UCSD-AML1 (cell line): ENCODE results near the gene KIF6.

ENCODE experiments used
- DNase-seq: peaks from one replicate; lab custom pipeline; 2025; ENCODE audit not compliant: unreplicated experiment; lab: John Stamatoyannopoulos, UW

Gene KIF6

GRCh38 chr6:39393075-39393474 lies 332.1 kb downstream of the KIF6 start:
- no peak for DNase-seq

GRCh38 chr6:39391182-39391581 lies 334.0 kb downstream of the KIF6 start:
- no peak for DNase-seq

GRCh38 chr6:39389484-39389767 lies 335.8 kb downstream of the KIF6 start:
- DNase-seq, result no peak

GRCh38 chr6:39388606-39389483 lies 336.4 kb downstream of the KIF6 start:
- no peak for DNase-seq

- DNase-seq, result no peak
These were observed 337.4 kb downstream of the KIF6 start for GRCh38 chr6:39387785-39388184.

DNA sequence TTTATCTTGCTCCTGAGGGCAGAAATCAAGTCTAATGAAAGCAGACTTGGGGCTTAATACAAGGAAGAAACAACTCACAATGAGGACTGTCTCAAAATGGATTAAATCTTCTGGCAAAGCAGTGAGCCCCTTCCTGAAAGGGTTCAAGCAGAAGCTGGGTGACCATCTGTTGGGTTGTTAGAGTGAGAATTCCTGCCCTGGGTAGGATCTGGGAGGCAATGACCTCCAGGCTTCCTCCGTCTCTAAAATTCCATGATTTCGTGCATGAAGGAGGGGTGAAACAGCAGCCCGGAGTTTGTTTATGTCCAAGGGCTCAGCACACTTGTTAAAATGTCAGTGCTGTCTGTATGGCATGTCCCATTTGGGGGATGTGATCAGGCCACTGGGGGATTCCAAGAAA lies 338.7 kb downstream of the KIF6 start:
- no peak for DNase-seq

GRCh38 chr6:39381550-39382140 lies 343.6 kb downstream of the KIF6 start:
- no peak for DNase-seq

DNA sequence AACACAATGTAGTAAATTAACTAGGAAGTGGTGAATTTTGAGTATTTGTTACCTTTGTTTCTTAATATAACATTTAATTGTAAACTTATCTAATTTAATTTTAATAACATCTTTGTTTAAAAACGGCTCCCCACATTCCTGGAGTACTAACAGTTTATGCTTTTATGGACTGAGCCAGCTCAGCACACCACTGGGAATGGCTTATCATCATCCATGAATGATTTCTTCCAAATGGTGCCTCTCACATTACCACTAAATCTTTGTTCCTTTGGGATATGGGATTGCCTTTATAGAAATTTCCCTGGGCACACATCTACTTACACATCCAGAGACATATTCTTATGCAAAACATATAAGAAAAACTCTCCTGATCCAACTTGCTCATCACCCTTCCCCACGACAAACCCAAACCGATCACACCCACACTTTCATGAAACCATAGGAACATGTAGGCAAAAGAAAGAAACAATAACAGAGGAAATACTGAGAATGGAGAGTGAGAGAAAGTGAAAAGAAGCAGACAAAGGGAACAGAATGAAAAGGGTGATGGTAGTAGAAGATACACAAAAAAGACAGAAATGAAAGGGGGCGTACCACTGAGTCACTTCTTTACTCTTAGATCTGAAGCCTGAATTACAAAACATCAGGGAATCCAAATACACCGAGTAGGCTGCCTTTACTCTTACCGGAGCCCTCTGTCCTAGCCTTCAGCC lies 344.2 kb downstream of the KIF6 start:
- DNase-seq, result no peak

- no peak for DNase-seq
These were observed 346.2 kb downstream of the KIF6 start for GRCh38 chr6:39378960-39379425.

DNA sequence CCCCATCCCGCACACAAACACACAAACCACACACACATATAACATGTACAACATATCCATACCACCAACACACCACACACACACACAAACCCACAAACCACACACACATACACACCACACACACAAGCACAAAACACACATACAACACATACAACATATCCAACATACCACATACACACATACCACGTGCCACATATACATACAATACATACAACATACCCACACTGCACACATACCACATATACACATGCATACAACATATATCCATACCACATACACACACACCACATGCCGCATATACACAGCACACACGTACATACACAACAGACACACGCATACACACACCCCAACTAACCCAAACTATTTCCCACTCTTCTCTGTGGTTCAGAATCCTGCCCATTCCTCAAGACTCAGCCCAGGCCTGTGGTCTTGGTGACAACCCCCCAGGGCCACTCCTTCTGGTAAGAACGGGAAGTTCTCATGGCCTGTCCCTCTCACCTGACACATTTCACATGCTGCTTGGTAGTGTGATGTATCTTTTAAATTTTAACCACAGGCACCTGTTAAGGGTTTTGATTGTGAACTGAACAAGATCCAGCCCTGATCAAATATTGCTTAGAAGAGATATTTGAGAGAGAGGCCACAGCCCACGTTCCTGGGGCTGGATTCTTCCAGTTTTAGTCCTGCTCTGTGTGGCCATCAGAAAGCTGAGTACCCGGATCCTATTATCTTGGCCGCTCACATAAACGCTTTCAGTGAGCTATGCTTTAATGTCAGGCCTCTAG lies 346.8 kb downstream of the KIF6 start:
- DNase-seq, result no peak

- no peak for DNase-seq
These were observed 347.7 kb downstream of the KIF6 start for GRCh38 chr6:39377539-39377950.

GRCh38 chr6:39375405-39375804 lies 349.8 kb downstream of the KIF6 start:
- no peak for DNase-seq

DNA sequence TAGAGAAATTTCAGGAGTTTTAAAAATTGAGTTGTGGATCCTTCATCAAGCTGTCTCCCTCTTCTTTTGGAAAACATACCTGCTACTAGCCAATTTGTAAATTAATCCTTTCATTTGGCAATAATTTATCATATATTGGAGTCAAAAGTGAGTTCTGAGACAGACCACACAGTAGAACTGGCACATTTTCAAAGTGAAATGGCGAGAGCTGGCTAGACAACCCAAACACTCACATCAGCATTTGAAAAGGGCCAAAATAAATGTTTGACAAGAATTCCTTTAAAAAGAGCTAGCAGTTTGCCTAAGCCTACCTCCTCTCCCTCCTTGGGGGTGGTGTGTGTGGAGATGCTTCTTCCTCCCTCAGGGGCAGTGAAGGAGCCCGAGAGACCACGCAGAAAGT lies 354.8 kb downstream of the KIF6 start:
- DNase-seq, result no peak

DNA sequence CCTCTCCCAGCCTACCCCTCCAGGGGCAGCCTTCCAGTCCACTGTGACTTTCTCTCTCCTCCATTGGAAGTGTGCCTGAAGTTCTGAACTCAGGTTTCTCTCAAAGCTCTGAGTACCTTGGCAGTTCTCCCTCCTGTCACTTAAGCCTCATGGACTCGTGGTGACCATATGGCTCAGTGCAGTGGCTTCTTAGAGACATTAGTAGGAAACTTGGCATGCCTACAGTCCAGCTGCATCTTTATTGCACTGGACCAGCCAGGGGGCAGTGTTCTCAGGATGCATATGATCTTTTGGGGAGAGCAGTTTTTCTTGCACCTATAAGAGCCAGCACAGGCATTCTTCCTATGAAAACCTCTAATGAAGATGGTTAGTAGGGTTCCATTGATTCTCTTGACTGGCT lies 355.2 kb downstream of the KIF6 start:
- no peak for DNase-seq

GRCh38 chr6:39367700-39368099 lies 357.5 kb downstream of the KIF6 start:
- DNase-seq, result no peak

DNA sequence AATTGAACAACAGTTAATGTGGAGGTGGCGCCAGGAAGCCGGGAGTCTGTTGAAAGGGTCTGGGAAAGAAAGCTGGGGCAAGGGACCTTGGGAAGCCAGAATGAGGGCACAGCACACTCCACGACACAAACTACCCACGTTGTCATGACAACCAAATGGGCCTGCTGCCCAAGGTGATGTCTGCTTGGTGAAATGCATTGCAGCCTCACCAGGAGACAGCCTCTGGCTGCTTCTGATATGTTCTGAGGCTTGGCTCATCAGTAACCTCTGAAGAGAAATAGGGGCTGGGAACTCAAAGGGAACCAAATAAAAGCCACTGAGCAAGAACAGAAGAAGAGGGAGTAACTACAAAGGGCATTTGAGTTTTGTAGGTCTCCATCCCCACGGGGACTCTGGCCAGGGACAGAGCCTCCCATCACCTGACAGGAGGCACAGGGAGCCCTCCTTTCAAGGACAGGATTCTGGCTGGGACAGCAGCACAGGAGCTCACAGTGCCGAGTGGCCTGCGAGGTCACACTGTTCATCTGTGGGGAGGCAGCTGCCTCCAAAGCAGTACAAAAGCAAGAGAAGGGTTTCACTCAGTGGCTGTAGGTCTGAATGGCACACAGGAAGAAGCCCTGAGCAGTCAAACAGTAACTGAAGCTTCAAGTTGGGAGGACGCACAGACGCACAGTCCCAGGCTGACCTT lies 358.1 kb downstream of the KIF6 start:
- no peak for DNase-seq

DNA sequence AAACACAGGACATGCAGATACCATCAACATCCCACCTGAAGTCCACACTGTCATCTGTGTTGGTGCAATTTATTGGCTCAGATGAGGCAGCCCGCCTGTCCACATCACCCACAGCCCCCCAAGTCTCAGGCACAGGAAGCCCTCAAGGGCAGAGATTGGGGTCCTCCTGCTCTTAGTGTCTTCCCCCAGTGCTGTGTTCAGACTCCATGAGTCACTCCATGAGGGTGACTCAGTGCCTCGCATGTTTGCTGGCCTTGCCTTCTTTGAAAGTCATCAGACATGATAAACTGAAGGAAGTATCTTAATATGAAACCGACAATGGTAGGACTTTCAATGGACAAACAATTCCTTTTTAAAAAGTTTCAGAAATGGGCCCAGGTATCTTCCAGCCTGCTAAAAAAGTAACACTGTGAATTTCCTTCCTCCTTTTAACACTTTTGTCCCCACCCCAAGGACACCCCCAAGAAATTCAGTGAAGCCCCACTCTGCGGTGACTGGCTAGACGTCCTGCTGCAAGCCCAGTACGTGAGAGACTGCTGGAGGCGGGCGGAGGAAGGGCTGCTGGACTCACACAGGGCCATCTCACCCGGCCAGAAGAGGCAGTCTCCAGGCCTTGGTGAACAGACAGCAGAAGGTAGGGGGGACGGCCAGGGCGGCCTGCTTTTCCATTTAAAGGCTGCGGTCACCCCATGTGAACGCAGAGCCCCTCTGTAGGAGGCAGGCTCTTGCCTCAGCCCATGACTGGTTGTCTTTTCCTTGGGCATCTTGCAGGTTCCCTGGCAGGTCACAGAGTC lies 359.7 kb downstream of the KIF6 start:
- DNase-seq, result no peak

DNA sequence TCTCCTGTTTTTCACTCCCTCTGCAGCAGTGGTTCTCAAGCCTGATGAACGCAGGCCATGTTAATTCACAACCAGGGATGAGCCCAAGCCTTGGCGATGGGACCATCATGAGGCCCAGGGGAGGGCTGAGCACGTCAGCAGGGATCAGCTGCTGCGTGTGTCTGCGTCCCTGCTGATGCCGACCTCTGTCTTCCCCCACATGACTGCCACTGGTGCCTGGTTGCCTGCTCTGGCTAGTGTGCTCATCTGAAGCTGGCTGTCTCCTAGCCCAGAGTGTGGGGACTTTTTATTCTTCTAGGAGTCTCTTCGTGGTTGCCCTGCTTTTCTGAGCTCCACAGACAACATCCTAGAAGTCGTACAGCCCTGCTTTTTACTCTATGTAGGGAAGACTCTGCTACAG lies 361.9 kb downstream of the KIF6 start:
- DNase-seq, result no peak

GRCh38 chr6:39362487-39362865 lies 362.7 kb downstream of the KIF6 start:
- DNase-seq, result no peak
